ENCODE measurements around the gene MAGI2.

The MAGI2 gene

DNA sequence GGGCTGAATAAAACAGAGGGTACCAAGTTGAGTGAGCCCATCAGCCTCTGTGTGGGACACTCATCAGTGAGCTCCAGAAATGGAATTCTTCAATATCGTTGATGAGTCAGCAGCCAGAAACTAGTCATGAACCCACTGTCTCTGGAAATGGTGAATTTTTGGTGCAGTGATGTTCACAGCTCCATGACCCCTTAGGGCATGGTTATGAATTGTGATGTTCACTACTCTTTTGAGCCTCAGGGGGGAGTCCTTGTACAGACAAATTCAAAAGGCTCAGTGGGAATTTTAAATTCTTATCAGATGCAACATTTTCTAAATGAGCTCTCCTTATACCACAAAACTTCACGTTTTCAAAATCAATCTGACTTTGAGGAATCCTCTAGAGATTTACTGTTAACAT, 1319.2 kb downstream of the MAGI2 start:
- in situ Hi-C loops (cut with HindIII; ENCODE audit: low sequenced_read_pairs), result no loop called here

DNA sequence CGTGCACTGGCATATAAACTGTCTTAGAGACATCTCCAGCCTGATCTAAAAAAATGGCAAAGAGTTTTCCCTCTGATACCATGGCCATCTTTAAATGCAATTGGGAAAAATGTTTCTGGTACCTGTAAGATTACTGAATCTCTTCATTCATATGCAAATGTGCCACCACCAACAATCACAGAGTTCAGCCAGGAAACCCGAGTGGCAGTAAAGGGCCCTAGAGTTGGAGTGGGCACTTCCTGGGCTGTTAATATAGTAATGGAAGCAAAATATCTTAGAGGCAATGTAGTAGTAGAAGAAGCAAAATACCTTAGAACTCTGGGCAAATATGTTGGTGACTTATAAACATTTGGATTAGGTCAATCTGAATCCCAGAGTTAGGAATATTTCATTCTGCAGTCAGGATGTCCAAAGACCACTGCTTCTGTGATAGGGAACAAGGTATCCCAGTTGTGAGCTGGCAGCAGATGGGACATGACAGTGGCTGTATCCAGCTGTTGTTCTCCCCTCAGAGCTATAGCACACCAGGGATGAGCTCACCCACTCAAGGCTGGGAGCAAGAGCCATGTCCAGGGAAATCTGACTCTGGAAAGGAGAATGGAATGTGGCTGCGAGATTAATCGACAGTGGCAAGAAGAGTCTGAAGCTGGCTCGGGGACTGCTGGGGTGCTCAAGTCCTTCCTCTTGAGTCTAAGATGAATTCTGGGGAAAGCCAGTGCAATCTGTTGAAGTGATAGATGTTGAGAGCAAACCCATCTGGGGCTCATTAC, 1322.8 kb downstream of the MAGI2 start:
- in situ Hi-C loops (cut with HindIII; ENCODE audit: low sequenced_read_pairs), result no loop called here

DNA sequence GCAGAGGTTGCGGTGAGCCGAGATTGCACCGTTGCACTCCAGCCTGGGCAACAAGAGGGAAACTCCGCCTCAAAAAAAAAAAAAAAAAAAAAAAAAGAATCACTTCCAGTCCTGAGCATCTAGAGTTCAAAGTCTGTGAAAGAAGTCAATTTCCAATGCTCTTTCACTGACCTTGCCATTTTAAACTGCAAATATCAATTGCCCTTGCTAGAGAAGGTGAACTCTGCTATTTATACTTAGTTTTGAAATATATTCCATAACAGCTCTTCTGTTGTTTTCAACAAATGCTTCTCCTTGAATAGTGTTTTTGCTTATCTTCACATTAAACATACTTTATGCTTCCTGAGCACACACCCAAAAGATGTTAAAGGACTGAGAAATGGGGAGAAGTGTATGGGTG, 1323.6 kb downstream of the MAGI2 start:
- in situ Hi-C loops (cut with HindIII; ENCODE audit: low sequenced_read_pairs), result no loop called here

DNA sequence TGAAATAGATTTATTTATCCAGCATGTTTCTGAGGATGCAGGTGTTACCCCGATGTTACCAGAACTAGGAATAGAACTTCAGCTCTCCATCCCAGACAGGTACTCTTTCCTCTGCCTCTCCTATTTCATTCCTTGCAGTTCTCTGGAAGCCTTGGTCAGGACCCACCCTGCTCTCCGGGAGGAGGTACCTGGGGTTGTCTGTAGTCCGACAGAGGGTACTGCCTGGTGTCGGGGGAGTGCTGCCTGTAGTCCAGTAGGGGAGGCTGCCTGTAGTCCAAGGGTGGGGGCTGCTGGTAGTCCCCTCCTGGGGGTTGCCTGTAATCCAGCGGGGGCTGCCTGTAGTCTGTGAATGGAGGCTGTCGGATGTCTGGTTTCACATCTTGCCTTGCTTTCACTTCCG, 1326.5 kb downstream of the MAGI2 start:
- in situ Hi-C loops (cut with HindIII; ENCODE audit: low sequenced_read_pairs), result no loop called here

DNA sequence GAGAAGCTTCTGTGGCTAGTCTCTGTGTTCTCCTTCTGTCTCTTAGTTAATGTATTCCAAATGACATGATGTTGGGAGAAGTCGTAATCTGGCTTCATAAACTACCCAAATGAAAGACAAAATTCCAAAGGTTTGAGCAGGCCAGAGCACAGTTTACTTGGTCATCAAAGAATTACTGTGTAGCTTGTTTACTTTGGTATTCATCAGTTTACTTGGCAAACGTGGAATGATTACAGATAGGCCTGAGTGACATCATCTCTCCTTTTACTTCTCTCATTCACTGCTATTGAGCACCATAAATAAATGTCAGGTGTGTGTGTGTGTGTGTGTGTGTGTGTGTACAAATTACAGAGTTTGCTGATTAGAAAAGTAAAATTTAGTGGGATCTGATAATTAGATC, 1327.6 kb downstream of the MAGI2 start:
- in situ Hi-C loops (cut with HindIII; ENCODE audit: low sequenced_read_pairs), result no loop called here

DNA sequence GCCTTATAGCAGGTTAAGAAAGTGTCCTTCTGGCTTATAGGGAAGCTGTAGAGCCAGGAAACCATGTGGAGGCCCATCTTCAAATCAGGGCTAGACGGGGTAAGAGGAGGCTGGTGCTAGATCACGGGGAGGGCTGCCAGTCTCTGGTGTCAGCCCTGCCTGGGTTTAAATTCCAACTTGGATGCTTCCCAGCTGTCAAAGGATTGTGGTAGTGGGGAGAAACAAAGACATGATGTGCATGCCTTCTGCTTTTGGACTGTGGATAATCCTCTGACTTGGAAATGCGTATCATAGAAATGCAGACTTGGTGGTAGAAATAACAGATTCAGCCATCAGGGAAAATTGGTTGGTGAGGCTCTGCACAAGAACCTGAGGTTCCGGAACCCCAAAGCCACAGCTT, 1329.3 kb downstream of the MAGI2 start:
- in situ Hi-C loops (cut with HindIII; ENCODE audit: low sequenced_read_pairs), result loop anchor here (5.0 kb wide), 1 partner anchor 33 kb away; no protein-coding TSS in a partner anchor

DNA sequence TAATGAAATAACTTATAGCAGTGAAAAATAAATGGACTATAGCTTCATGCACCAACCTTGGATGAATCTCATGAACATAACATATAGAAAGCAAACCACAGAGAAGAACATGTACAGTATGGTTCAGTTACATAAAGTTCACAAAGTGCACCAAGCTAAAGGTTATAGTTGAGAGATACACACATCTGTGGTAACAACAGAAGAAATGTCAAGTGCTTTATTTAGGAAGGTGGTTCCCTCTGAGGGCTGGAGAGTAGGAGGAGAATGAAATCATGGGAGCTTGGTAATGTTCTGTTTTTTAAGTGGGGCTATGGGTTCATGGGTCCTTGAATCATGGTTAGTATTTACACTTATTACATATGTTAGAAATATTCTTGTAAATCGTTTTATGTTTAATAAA, 1331.6 kb downstream of the MAGI2 start:
- in situ Hi-C loops (cut with HindIII; ENCODE audit: low sequenced_read_pairs), result loop anchor here (5.0 kb wide), 1 partner anchor 35 kb away; no protein-coding TSS in a partner anchor

DNA sequence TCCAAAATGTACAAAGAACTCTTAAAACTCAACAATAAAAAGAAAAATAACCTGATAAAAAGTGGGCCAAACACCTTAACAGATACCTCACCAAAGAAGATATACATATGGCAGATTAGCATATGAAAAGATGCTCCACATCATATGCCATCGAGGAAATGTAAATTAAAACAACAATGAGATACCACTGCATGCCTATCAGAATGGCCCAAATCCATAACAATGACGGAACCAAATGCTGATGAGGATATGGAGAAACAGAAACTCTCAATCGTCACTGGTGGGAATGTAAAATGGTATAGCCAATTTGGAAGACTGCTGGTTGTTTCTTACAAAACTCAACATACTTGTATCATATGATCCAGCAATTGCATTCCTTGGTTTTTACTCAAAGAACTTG, 1335.0 kb downstream of the MAGI2 start:
- in situ Hi-C loops (cut with HindIII; ENCODE audit: low sequenced_read_pairs), result no loop called here

DNA sequence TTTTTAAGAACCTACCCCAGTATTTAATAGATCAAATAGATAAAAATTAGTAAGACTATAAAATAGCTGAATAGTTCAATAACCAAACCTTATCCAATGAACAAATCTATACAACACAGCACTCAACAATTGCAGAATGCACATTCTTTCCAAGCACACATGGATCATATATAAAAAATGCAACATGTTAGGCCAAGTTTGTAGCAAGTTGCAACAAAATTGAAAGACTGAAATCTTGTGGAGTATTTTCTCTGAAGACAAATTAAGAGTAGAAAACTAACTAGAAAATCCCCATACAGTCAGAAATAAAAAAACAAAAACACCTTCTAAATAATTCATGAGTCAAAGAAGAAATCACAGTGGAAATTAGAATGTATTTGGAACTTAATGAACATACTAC, 1337.6 kb downstream of the MAGI2 start:
- in situ Hi-C loops (cut with HindIII; ENCODE audit: low sequenced_read_pairs), result no loop called here

DNA sequence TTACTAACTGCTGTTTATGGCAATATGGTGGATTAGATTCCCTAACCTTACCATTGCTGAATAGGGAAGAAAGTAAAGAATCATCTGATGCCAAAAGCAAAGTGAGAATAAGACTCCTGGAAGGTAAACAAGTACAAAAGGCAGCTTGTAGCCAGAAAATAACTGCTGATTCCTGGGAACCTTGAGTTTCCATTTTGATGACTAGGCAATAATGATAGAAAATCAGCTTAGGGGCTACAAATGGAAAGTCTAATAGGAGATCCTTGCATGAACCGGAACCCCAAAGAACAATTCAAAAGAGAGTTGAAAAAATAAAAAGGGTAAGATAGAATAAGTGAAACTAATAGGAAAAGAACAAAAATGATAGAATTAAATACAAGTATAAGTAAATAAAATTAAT, 1338.5 kb downstream of the MAGI2 start:
- in situ Hi-C loops (cut with HindIII; ENCODE audit: low sequenced_read_pairs), result no loop called here

DNA sequence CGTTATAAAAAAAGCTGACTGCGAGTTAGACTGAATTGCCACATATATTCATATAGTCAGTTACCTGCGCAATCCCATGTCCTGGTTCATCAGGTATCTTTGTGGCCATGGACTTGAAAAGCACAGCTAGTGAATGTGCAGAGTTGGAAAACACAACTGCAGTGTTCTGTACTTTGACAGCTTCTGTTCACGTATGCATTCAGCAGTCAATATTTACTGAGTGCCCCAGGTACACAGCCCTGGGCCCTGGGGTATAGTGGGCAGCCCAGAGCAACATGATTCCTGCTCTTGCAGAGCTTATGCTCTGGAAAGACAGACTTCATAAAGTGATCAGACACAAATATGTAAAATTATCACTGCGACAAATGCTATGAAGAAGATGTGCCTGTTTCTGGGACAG, 1341.0 kb downstream of the MAGI2 start:
- in situ Hi-C loops (cut with HindIII; ENCODE audit: low sequenced_read_pairs), result no loop called here

DNA sequence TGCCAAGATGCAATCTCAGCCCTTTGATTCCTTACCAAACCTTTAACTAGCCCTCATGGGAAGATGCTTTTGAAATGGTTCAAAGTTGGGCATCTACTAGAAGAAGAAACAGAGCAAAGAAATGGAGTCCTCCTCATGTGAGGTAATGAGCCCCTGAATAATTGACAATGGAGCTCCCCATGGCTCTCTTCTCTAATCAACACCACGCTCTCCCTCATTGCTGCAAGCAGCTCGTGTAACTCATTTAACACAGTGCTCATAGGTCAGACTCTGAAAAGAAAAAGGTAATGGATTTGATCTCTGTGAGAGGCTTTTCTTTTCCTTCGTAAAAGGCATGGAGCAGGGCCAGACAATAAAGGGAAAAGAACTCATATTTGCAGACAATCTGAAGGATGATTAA, 1342.1 kb downstream of the MAGI2 start:
- in situ Hi-C loops (cut with HindIII; ENCODE audit: low sequenced_read_pairs), result no loop called here

DNA sequence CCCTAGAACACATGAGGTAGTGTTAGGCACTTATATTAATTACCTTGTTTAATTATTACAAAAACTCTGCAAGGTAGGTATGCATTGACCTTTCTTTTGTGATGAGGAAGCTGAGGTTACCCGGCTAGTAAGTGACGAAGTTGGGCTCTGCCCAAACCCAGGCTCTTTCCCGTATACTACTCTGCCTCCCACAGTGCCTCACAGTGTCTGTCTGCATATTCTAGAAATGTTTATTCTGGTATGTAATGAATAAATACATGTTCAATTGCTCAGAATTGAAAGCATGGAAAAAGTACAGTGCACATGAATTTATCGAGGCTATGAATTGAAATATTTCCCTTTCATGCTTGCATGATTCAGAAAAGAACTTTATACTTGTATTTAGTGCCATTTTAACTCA, 1350.0 kb downstream of the MAGI2 start:
- in situ Hi-C loops (cut with HindIII; ENCODE audit: low sequenced_read_pairs), result no loop called here

DNA sequence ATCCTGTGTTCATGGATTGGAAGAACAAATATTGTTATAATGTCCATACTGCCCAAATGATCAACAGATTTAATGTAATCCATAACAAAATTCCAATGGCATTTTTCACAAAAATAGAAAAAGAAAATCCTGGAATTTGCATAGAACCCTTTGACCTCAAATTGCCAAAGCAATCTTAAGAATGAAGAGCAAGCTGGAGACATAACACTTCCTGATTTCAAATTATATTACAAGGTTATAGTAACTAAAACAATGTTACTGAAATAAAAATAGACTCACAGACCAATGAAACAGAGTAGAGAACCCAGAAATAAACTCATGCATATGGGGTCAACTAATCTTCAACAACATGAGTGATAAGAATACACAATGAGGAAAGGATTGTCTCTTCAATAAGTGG, 1352.4 kb downstream of the MAGI2 start:
- in situ Hi-C loops (cut with HindIII; ENCODE audit: low sequenced_read_pairs), result no loop called here

DNA sequence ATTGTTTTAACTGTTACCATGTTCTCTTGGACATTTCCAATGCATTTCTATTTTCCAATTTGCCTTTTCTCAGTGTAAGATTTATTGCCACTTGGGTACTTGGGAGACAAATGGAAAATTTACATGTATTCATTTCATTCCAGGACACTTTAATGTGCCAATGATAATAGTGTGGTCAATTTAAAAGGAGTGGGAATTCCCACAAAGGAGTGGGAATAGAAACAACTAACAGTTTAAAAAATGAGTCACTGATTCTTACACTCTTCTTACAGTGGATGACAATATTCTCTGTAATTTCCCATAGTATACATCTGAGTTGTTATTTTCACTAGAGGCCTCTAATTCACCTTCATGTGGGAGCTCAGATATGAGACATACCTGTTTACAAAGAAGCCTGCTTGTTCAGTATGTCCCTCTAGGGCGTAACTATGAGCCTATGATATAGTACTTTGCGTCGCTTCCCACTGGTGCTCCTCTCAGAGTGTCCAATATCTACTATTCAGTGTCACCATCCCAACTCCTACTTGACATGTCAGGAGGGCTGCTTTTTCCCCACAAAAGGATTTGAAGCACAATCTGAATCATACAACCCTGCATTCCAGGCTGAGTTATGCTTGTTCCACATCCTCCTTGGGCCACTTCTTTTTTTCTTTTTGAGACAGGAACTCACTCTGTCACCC, 1353.6 kb downstream of the MAGI2 start:
- in situ Hi-C loops (cut with HindIII; ENCODE audit: low sequenced_read_pairs), result no loop called here

DNA sequence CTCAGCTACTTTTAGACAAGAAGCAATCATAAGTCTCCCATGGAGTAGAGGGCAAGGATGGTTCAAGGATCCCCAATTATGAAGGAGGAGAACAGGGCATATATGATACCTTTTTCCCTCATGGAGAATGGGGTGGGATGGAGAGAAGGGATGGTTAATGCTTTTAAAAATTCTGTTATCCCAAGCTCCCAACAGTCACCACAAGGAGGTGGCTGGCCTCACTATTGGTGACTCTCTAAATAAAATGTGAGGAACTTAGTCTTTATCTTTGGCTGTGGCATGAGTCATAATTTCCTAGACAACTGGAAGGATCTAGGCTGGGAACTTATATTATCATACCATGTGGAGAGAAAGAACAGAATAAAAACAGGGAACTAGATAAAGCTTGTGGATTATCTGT, 1357.9 kb downstream of the MAGI2 start:
- in situ Hi-C loops (cut with HindIII; ENCODE audit: low sequenced_read_pairs), result no loop called here

DNA sequence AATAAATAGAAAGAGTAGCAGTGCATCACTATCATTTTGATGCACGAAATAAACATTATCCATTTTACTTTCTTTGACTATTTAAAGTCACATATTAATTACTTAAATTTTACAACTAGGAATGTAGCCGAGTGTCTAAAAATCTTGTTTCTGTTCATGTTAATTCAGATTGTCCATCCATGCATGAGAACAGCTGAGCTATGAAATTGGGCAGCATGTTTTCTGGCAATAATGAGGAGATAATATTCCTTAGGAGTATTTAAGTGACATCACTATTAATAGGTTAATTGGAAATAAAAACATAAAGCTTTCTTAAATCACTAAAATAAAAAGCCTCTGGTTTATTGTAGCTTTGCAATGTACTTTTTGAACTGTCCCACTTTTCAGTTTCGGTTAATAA, 1361.1 kb downstream of the MAGI2 start:
- in situ Hi-C loops (cut with HindIII; ENCODE audit: low sequenced_read_pairs), result no loop called here

DNA sequence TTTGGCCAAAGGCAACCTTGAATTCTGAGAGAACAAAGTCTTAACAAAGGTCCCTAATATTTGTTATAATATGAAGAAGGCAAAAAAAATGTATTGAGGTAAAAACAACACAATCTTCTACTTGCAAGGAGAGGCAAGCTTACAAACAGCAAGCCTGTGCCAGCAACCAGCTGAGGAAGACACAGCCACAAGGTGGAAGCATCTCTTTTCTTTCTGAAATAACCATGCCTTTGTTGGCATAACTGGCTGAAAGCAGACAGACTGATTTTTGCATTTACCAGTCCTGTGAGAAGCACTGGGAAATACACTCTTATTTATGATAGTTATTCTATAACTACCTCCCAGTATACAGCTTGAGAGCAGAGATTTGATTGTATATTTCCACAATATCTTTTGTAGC, 1362.9 kb downstream of the MAGI2 start:
- in situ Hi-C loops (cut with HindIII; ENCODE audit: low sequenced_read_pairs), result no loop called here

DNA sequence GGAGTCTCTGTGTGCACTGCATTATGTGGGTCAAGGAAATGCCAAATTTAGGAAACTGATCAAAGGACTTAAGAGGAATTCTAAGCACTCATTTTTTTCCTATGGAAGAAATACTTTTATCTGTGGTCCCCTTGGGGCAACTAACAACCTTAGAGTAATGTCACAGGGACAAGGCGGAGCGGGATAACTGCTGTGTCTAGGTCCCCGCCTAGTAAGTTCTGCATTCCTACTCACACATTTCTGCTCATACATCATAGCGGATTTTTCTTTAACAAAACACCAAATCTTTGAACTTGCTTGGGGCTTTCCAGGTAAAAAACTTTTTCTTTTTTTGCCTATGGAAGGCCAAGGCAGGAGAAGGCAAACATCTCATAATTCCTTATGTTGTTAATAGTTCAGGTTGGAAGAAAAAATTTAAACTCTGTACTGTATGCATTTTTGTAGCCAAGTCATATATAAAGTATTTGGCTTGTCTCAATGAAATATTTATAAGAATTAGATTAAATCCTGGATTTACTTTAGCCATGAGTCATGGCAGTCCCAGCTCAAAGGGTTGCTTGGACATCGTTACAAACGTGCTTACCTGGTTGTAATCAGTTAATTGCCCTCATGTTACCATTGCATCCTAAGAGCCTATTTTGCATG, 1369.9 kb downstream of the MAGI2 start:
- in situ Hi-C loops (cut with HindIII; ENCODE audit: low sequenced_read_pairs), result loop anchor here (5.0 kb wide), 1 partner anchor 56 kb away; no protein-coding TSS in a partner anchor

DNA sequence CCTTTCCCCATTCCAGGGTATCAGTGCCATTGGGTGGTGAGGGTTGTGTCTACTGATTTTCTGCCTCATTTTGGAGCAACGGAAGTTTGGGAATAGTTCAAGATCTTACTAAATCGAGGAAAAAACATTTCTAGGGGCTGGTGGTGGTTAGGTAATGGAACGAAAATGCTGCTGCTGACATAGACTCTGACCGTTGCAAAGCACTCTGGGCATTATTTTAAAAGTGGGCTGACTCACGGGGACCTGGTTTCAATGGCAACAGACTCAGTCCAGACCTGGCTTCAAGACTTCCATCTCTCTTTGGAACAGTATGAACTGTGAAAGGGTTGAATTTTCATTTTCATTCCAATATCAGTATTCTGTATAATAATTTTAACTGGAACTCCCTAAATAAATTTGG, 1370.9 kb downstream of the MAGI2 start:
- in situ Hi-C loops (cut with HindIII; ENCODE audit: low sequenced_read_pairs), result loop anchor here (5.0 kb wide), 1 partner anchor 55 kb away; no protein-coding TSS in a partner anchor

DNA sequence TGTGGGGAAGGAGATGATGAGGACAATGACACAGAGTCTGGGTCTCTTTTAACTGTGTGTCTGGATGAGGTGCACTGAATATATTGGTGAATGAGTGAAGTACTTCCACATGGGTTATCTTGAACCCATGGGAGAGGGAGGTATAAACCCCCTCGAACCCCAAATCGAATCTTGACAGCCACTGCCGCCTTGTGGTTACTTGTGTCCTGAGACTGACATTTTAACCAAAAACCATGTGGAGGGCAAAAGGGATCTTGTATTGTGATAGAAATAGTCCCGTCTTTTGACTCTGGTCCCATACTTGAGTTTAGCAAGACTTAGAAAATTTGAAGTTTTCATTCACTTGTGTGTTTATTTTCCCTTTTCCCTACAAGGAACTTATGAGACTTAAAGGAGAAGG, 1371.6 kb downstream of the MAGI2 start:
- in situ Hi-C loops (cut with HindIII; ENCODE audit: low sequenced_read_pairs), result loop anchor here (5.0 kb wide), 1 partner anchor 55 kb away; no protein-coding TSS in a partner anchor

DNA sequence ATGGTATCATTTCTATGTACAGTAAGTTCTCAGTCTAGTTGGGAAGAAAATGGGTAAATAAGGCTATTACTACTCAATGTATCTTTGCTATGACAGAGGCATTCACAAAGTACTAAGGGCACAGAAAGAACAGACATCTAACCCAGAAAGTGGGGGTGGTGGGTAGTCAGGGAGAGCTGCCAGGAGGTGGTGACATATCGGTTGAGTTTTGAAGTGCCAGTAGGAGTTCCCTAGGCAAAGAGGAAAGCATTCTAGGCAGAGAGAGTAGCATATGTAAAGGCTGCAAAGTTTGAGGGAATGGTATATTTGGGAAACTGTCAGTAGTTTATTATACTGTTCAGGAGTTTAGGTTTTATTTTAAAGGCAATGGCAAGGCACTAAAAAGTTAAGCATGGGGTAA, 1372.1 kb downstream of the MAGI2 start:
- in situ Hi-C loops (cut with HindIII; ENCODE audit: low sequenced_read_pairs), result loop anchor here (5.0 kb wide), 1 partner anchor 54 kb away; no protein-coding TSS in a partner anchor

All from endothelial cell of hepatic sinusoid (primary cell).